ENCODE data around the gene MALSU1. TPM values are rescaled to one million over a fixed set of nuclear protein-coding genes. Genes with fewer than 3 reads are reported as not detected.
A peak's percentile ranks its signal among the peaks of the same experiment; 100 is the strongest.

MALSU1 gene
- total RNA-seq, 3 donors from 2014 or later: 40.3 to 48.4 (median 45.0) TPM

GRCh38 chr7:23332910-23333612 lies 33.9 kb downstream of the MALSU1 start:
- TF ChIP-seq POLR2AphosphoS5 (IDR thresholded peaks at IDR 0.05) (no peak), CTCF (IDR thresholded peaks at IDR 0.05) (no peak), POLR2A (IDR thresholded peaks at IDR 0.05) (no peak)
- no peak for DNase-seq (ENCODE audit: low spot score in 2 of 2)
- H3K4me1 ChIP-seq: peaks cover 0 to 5% of the 10 kb centered on the region in 2 donors

GRCh38 chr7:23333671-23334246 lies 34.6 kb downstream of the MALSU1 start:
- TF ChIP-seq POLR2AphosphoS5 (IDR thresholded peaks at IDR 0.05) (no peak), CTCF (IDR thresholded peaks at IDR 0.05) (no peak), POLR2A (IDR thresholded peaks at IDR 0.05) (no peak)
- Histone ChIP-seq H3K4me1 (peaks cover 0 to 5% of the 10 kb centered on the region in 2 donors), H3K9me3 (no peaks in the 10 kb centered on the region), H3K27me3 (peaks cover 0 to 7% of the 10 kb centered on the region in 2 donors), H3K27ac (peak overlapping the region; percentile 46 to 65), H3K4me3 (no peak overlapping the region), H3K36me3 (no peaks in the 10 kb centered on the region)
- DNase-seq (ENCODE audit: low spot score in 2 of 2): no peak
- intact Hi-C loops (cut with DNase I; ENCODE audit: low total_unique reads): no loop called here

More at GRCh38 chr7:23332910-23333612, 33.9 kb downstream of the MALSU1 start:
- Histone ChIP-seq H3K9me3 (no peaks in the 10 kb centered on the region), H3K4me3 (no peak overlapping the region), H3K27ac (peak overlapping the region; percentile 4 to 65), H3K27me3 (peaks cover 0 to 7% of the 10 kb centered on the region in 2 donors), H3K36me3 (no peaks in the 10 kb centered on the region)
- intact Hi-C loops (cut with DNase I; ENCODE audit: low total_unique reads): no loop called here

- H3K27me3 ChIP-seq: peaks cover 0 to 7% of the 10 kb centered on the region in 2 donors
- peak overlapping the region; percentile 46 to 65 for H3K27ac ChIP-seq
- H3K9me3 ChIP-seq: no peaks in the 10 kb centered on the region
- H3K4me3 ChIP-seq: no peak overlapping the region
- H3K4me1 ChIP-seq: peaks cover 0 to 5% of the 10 kb centered on the region in 2 donors
- intact Hi-C loops (cut with DNase I; ENCODE audit: low total_unique reads): no loop called here
- TF ChIP-seq CTCF (IDR thresholded peaks at IDR 0.05): no peak
- no peak for TF ChIP-seq POLR2A (IDR thresholded peaks at IDR 0.05)
- no peak for TF ChIP-seq POLR2AphosphoS5 (IDR thresholded peaks at IDR 0.05)
- DNase-seq (ENCODE audit: low spot score in 2 of 2): peak; percentile 63 to 68
- H3K36me3 ChIP-seq: no peaks in the 10 kb centered on the region
These were observed 35.4 kb downstream of the MALSU1 start for GRCh38 chr7:23334482-23335056.

- Histone ChIP-seq H3K9me3 (no peaks in the 10 kb centered on the region), H3K36me3 (no peaks in the 10 kb centered on the region), H3K27ac (peak overlapping the region in 1 of 2 donors; percentile 46), H3K27me3 (peaks cover 0 to 11% of the 10 kb centered on the region in 2 donors), H3K4me3 (no peak overlapping the region), H3K4me1 (peaks cover 0 to 5% of the 10 kb centered on the region in 2 donors)
- no peak for DNase-seq (ENCODE audit: low spot score in 2 of 2)
- no peak for TF ChIP-seq POLR2AphosphoS5 (IDR thresholded peaks at IDR 0.05)
- TF ChIP-seq CTCF (IDR thresholded peaks at IDR 0.05): no peak
- no peak for TF ChIP-seq POLR2A (IDR thresholded peaks at IDR 0.05)
- intact Hi-C loops (cut with DNase I; ENCODE audit: low total_unique reads): no loop called here
These were observed 36.0 kb downstream of the MALSU1 start for GRCh38 chr7:23335136-23335535.

- H3K27ac ChIP-seq: peak overlapping the region in 1 of 2 donors; percentile 35
These were observed 36.5 kb downstream of the MALSU1 start for GRCh38 chr7:23335621-23336020.

More at GRCh38 chr7:23335621-23336020, 36.5 kb downstream of the MALSU1 start:
- TF ChIP-seq CTCF (IDR thresholded peaks at IDR 0.05) (no peak), POLR2A (IDR thresholded peaks at IDR 0.05) (no peak)
- intact Hi-C loops (cut with DNase I; ENCODE audit: low total_unique reads): no loop called here
- DNase-seq (ENCODE audit: low spot score in 2 of 2): no peak
- Histone ChIP-seq H3K9me3 (no peaks in the 10 kb centered on the region), H3K36me3 (no peaks in the 10 kb centered on the region), H3K4me3 (no peak overlapping the region), H3K4me1 (peaks cover 0 to 5% of the 10 kb centered on the region in 2 donors), H3K27me3 (peaks cover 0 to 11% of the 10 kb centered on the region in 2 donors)
